CD4-positive, alpha-beta memory T cell (primary cell): ENCODE data around the gene LDLRAD2. TPM values are rescaled to one million over a fixed set of nuclear protein-coding genes. Genes with fewer than 3 reads are reported as not detected.
"Not testable (repeated sequence)": the region's sequence is repeated elsewhere in the genome, so short reads cannot be mapped to it uniquely, and the experiment has no call there.

Experiments used
- CTCF ChIA-PET: fragments of 350-600 bp; sonication (Branson Sonifier 250); formaldehyde crosslinking; loops from one replicate; lab custom pipeline; 2021; ENCODE audit warnings: inconsistent platforms; ENCODE audit not compliant: partially characterized antibody; lab: Charles Lee
- POLR2A ChIA-PET: fragments of 350-600 bp; sonication (Branson Sonifier 250); formaldehyde crosslinking; loops from one replicate; lab custom pipeline; 2021; ENCODE audit not compliant: partially characterized antibody; lab: Charles Lee
- DNase-seq, 5 donors: peaks; one replicate each; pipeline versions ENCODE4 v3.0.0 to v3.0.0-alpha.2; 2020 to 2022; ENCODE audit warnings: mixed read lengths in 1 of 5
- H3K27ac ChIP-seq: one replicate; pipeline ENCODE4 v1.7.0; 2013; ENCODE audit warnings: low read depth, low read length
- H3K27me3 ChIP-seq: 2 replicates; pipeline ENCODE4 v1.7.0; 2013; ENCODE audit warnings: mild to moderate bottlenecking, low read length, moderate library complexity; ENCODE audit not compliant: insufficient read depth
- H3K36me3 ChIP-seq: 2 replicates; pipeline ENCODE4 v1.7.0; 2013; ENCODE audit warnings: mild to moderate bottlenecking, low read length, moderate library complexity; ENCODE audit not compliant: insufficient read depth
- H3K4me1 ChIP-seq: 2 replicates; pipeline ENCODE4 v1.7.0; 2013; ENCODE audit warnings: mild to moderate bottlenecking, low read length, moderate library complexity; ENCODE audit not compliant: insufficient read depth
- H3K4me3 ChIP-seq, 2 donors: one replicate each; pipeline ENCODE4 v1.7.0; 2013; ENCODE audit warnings: low read length in 2 of 2, mild to moderate bottlenecking in 1 of 2
- H3K9me3 ChIP-seq, 2 donors: one replicate each; pipeline ENCODE4 v1.7.0; 2013; ENCODE audit warnings: low read length in 2 of 2, control low read depth in 1 of 2; ENCODE audit not compliant: control insufficient read depth in 1 of 2
- H3K27ac Mint-ChIP-seq, 7 donors: one replicate each; pipeline ENCODE4 v1.8.0; 2020 to 2021; ENCODE audit warnings: mixed read lengths in 7 of 7, mild to moderate bottlenecking in 6 of 7, inconsistent platforms in 3 of 7, moderate library complexity in 3 of 7
- H3K27me3 Mint-ChIP-seq, 2 donors: one replicate each; pipeline ENCODE4 v1.8.0; 2020 to 2021; ENCODE audit warnings: mixed read lengths in 2 of 2
- H3K36me3 Mint-ChIP-seq, 2 donors: one replicate each; pipeline ENCODE4 v1.8.0; 2020 to 2021; ENCODE audit warnings: mixed read lengths in 2 of 2, inconsistent platforms in 1 of 2, mild to moderate bottlenecking in 1 of 2
- H3K4me1 Mint-ChIP-seq, 4 donors: one replicate each; pipeline ENCODE4 v1.8.0; 2020 to 2021; ENCODE audit warnings: mixed read lengths in 4 of 4, mild to moderate bottlenecking in 1 of 4
- H3K4me3 Mint-ChIP-seq, 8 donors: one replicate each; pipeline ENCODE4 v1.8.0; 2020 to 2021; ENCODE audit warnings: mixed read lengths in 8 of 8, mild to moderate bottlenecking in 7 of 8, moderate library complexity in 6 of 8, inconsistent platforms in 3 of 8
- H3K9me3 Mint-ChIP-seq, 8 donors: one replicate each; pipeline ENCODE4 v1.8.0; 2020 to 2021; ENCODE audit warnings: mixed read lengths in 8 of 8, mild to moderate bottlenecking in 5 of 8, inconsistent platforms in 3 of 8, moderate library complexity in 1 of 8
- intact Hi-C: fragments of 100-400 bp; cut with micrococcal nuclease; formaldehyde crosslinking; loops from one replicate; pipeline ENCODE4 v1.15.1; 2023
- polyA plus RNA-seq, 2 donors: library from polyadenylated mRNA; unstranded; fragments of 300-500 nt; fragmentation: Illumina TruSeq; gene quantifications; one replicate each; pipeline ENCODE4 v1.2.3, GENCODE V29; 2021
- total RNA-seq, 2 experiments: library from RNA; stranded (reverse); gene quantifications; one replicate each; pipeline ENCODE4 v1.2.3, GENCODE V29; 2021

The LDLRAD2 gene
- total and polyA plus RNA-seq, 4 experiments from 2014 or later, result not detected

- no peaks in the 10 kb centered on the region for H3K36me3 Mint-ChIP-seq
- intact Hi-C loops, result no loop called here
- Histone ChIP-seq H3K9me3 (no peaks in the 10 kb centered on the region), H3K27ac (no peak overlapping the region), H3K4me1 (no peaks in the 10 kb centered on the region), H3K36me3 (no peaks in the 10 kb centered on the region), H3K27me3 (no peaks in the 10 kb centered on the region), H3K4me3 (no peak overlapping the region)
- no peak overlapping the region for H3K4me3 Mint-ChIP-seq
- no peak overlapping the region for H3K27ac Mint-ChIP-seq
- CTCF ChIA-PET, result no interaction called here
- no peaks in the 10 kb centered on the region for H3K9me3 Mint-ChIP-seq
- no peak for DNase-seq
- peaks cover 0 to 5% of the 10 kb centered on the region in 2 donors for H3K27me3 Mint-ChIP-seq
- H3K4me1 Mint-ChIP-seq, result peaks cover 0 to 3% (median 0%) of the 10 kb centered on the region in 4 donors
- POLR2A ChIA-PET, result no interaction called here
Observed at GRCh38 chr1:21825393-21825792, 13.3 kb downstream of the LDLRAD2 start.

DNA sequence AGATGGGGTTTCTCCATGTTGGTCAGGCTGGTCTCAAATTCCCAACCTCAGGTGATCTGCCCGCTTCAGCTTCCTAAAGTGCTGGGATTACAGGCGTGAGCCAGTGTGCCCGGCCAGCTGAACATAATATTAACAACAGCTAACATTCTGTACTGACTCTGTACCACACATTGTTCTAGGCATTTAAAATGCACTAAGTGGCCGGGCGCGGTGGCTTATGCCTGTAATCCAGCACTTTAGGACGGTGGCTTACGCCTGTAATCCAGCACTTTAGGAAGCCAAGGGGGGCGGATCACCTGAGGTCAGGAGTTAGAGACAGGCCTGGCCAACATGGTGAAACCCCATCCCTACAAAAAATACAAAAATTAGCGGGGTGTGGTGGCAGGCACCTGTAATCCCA lies 14.6 kb downstream of the LDLRAD2 start:
- H3K27ac ChIP-seq, H3K4me3 Mint-ChIP-seq, H3K4me3 ChIP-seq, H3K9me3 ChIP-seq, H3K9me3 Mint-ChIP-seq, CTCF ChIA-PET, H3K27ac Mint-ChIP-seq, DNase-seq, H3K4me1 Mint-ChIP-seq, POLR2A ChIA-PET, intact Hi-C loops, H3K36me3 ChIP-seq, H3K4me1 ChIP-seq, H3K27me3 Mint-ChIP-seq, H3K36me3 Mint-ChIP-seq, H3K27me3 ChIP-seq: not testable (repeated sequence)

- no peaks in the 10 kb centered on the region for H3K27me3 ChIP-seq
- H3K9me3 ChIP-seq, result no peaks in the 10 kb centered on the region
- Mint-ChIP-seq H3K4me1 (peaks cover 0 to 3% (median 0%) of the 10 kb centered on the region in 4 donors), H3K4me3 (no peak overlapping the region), H3K27ac (no peak overlapping the region), H3K36me3 (no peaks in the 10 kb centered on the region), H3K27me3 (peaks cover 0 to 5% of the 10 kb centered on the region in 2 donors), H3K9me3 (no peaks in the 10 kb centered on the region)
- no peak overlapping the region for H3K27ac ChIP-seq
- no peak overlapping the region for H3K4me3 ChIP-seq
- H3K4me1 ChIP-seq, result no peaks in the 10 kb centered on the region
- POLR2A ChIA-PET, result no interaction called here
- intact Hi-C loops, result no loop called here
- H3K36me3 ChIP-seq, result no peaks in the 10 kb centered on the region
- no peak for DNase-seq
- CTCF ChIA-PET, result no interaction called here
Observed at GRCh38 chr1:21827141-21827679, 15.1 kb downstream of the LDLRAD2 start.

DNA sequence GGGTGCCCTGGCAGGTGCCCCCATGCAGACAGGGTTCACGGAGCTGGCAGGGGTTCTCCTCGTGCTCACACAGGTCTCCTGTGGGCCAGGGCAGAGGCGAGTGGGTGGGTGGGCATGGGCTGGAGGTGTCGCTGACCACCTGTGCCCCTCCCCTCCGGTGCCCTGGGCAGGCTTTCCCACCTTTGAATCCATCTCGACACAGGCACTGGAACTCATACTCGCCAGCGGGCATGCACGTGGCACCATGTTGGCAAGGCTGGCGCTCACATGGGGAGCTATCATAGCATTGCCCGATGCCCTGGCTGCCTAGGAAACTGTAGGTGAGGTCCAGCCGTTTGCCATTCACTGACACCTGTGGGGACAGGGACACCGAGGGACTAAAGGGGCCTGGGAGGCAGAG lies 16.0 kb downstream of the LDLRAD2 start:
- Mint-ChIP-seq H3K4me3 (no peak overlapping the region), H3K4me1 (peaks cover 0 to 3% (median 0%) of the 10 kb centered on the region in 4 donors), H3K9me3 (peaks cover 0 to 3% (median 1%) of the 10 kb centered on the region in 8 donors), H3K27me3 (peaks cover 0 to 5% of the 10 kb centered on the region in 2 donors), H3K27ac (no peak overlapping the region), H3K36me3 (peaks cover 0 to 4% of the 10 kb centered on the region in 2 donors)
- Histone ChIP-seq H3K4me1 (no peaks in the 10 kb centered on the region), H3K36me3 (no peaks in the 10 kb centered on the region), H3K4me3 (no peak overlapping the region), H3K27ac (no peak overlapping the region), H3K9me3 (no peaks in the 10 kb centered on the region), H3K27me3 (no peaks in the 10 kb centered on the region)
- no peak for DNase-seq
- ChIA-PET CTCF (no interaction called here), POLR2A (no interaction called here)
- intact Hi-C loops, result no loop called here

DNA sequence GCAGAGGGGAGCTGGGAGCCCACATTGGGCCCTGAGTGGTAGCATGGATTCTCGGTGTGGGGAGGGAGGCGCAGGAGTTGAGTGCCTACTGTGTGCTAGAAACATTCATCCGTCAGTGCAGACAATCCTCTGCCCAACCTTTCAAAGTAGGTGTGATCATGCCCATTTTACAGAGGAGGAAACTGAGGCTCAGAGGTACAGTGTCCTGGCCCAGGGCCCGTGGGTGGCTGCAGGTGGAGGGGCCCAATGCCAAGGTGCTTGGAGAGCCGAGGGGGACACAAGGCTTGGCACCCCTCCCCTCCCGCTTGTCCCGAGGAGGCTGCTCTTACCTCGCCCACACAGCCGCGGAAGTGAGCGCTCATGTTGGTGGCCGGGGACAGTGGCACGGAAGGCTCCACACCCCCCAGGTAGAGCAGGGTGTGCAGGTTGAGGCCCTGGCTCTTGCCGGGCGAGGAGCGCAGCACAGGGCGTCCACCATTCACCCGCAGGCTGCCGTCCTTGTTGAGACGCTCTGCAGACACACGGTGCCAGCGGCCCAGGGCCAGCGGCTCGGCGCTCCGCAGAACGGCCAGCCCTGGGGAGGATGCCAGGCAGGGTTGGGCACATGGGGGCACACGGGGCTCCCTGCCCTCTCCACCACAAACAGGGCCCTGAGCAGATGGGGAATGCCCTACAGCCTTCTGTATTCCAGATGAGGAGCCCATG lies 16.6 kb downstream of the LDLRAD2 start:
- Mint-ChIP-seq H3K36me3 (peaks cover 0 to 6% of the 10 kb centered on the region in 2 donors), H3K4me3 (no peak overlapping the region), H3K4me1 (peaks cover 0 to 3% (median 0%) of the 10 kb centered on the region in 4 donors), H3K9me3 (peaks cover 0 to 8% (median 2%) of the 10 kb centered on the region in 8 donors), H3K27me3 (peaks cover 0 to 5% of the 10 kb centered on the region in 2 donors), H3K27ac (no peak overlapping the region)
- H3K27me3 ChIP-seq, result no peaks in the 10 kb centered on the region
- H3K9me3 ChIP-seq, result peaks cover 0 to 2% of the 10 kb centered on the region in 2 donors
- no peaks in the 10 kb centered on the region for H3K36me3 ChIP-seq
- H3K4me1 ChIP-seq, result no peaks in the 10 kb centered on the region
- no peak for DNase-seq
- no peak overlapping the region for H3K27ac ChIP-seq
- ChIA-PET CTCF (no interaction called here), POLR2A (no interaction called here)
- intact Hi-C loops, result no loop called here
- H3K4me3 ChIP-seq, result no peak overlapping the region

- H3K27me3 Mint-ChIP-seq, result peaks cover 0 to 2% of the 10 kb centered on the region in 2 donors
- no peaks in the 10 kb centered on the region for H3K4me1 ChIP-seq
- ChIA-PET CTCF (no interaction called here), POLR2A (no interaction called here)
- no peak overlapping the region for H3K4me3 ChIP-seq
- peaks cover 0 to 6% of the 10 kb centered on the region in 2 donors for H3K9me3 ChIP-seq
- H3K36me3 Mint-ChIP-seq, result peaks cover 0 to 12% of the 10 kb centered on the region in 2 donors
- no peaks in the 10 kb centered on the region for H3K27me3 ChIP-seq
- H3K4me3 Mint-ChIP-seq, result no peak overlapping the region
- DNase-seq, result no peak
- H3K36me3 ChIP-seq, result no peaks in the 10 kb centered on the region
- peaks cover 0 to 13% (median 8%) of the 10 kb centered on the region in 8 donors for H3K9me3 Mint-ChIP-seq
- no peaks in the 10 kb centered on the region for H3K4me1 Mint-ChIP-seq
- intact Hi-C loops, result no loop called here
- H3K27ac ChIP-seq, result no peak overlapping the region
- H3K27ac Mint-ChIP-seq, result no peak overlapping the region
Observed at GRCh38 chr1:21829294-21829693, 17.2 kb downstream of the LDLRAD2 start.

DNA sequence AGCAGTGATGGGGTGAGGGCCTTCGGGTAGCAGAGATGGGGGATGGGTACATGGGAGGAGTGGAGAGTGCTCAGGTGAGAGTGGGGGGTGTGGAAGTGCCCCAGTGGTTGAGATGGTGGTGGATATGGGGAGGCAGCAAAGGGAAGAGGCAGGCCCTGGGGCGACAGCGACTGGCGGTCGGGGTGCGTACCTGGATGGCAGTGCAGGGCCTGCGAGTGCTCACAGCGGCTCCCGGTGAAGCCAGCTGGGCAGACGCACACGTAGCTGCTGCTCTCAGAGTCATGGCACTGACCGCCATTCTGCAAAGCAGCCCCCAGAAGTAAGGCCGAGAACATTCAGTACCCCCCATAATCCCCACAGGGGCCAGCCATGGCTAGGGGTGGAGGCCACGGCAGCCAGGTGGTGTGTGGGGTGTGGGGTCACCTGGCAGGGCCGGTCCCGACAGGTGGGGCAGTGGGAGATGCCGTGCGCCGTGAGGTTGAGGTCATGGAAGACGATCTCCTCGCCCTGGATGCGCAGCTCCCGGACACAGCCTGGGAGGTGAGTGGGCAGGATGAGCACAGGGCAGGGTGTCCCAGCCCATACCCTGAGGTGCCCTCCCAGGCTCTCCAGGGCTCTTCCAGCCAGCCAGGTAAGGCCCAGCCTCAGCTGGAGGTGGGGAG lies 18.9 kb downstream of the LDLRAD2 start:
- DNase-seq, result no peak
- H3K27ac Mint-ChIP-seq, result no peak overlapping the region
- intact Hi-C loops, result no loop called here
- Histone ChIP-seq H3K9me3 (peaks cover 0 to 6% of the 10 kb centered on the region in 2 donors), H3K27ac (no peak overlapping the region), H3K4me1 (no peaks in the 10 kb centered on the region), H3K27me3 (no peaks in the 10 kb centered on the region), H3K36me3 (no peaks in the 10 kb centered on the region), H3K4me3 (no peak overlapping the region)
- ChIA-PET CTCF (no interaction called here), POLR2A (no interaction called here)
- no peak overlapping the region for H3K4me3 Mint-ChIP-seq
- H3K9me3 Mint-ChIP-seq, result peaks cover 0 to 20% (median 16%) of the 10 kb centered on the region in 8 donors
- peaks cover 0 to 2% of the 10 kb centered on the region in 2 donors for H3K27me3 Mint-ChIP-seq
- H3K36me3 Mint-ChIP-seq, result peaks cover 2 to 22% of the 10 kb centered on the region in 2 donors
- no peaks in the 10 kb centered on the region for H3K4me1 Mint-ChIP-seq
